Limb (tissue), 2 donors: ENCODE measurements around the gene CACNA1D.
"Not testable (repeated sequence)": the region's sequence is repeated elsewhere in the genome, so short reads cannot be mapped to it uniquely, and the experiment has no call there.

Experiments used
- DNase-seq, 2 donors: peaks; one replicate each; pipeline ENCODE4 v3.0.0-alpha.2; 2016; ENCODE audit errors: extremely low spot score in 2 of 2

CACNA1D gene

DNA sequence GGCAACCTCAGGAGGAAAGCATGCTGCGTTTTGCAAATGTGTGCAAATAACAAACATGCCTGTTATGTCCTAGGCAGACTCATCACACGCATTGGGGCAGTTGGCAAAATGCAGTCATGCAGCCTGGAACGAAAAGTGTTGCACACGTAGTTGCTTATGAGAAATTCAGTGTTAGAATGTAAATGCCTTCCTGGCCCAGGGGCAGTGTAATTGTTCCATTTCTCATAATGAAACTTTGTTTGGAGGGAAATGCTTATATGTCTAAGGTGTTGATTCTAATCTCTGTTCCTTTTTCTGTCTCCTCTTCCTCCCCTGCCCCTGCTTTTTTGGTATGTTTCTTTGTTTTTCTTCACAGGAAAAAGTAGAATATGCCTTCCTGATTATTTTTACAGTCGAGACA is 156.0 kb downstream of the CACNA1D start:
- no peak for DNase-seq

DNA sequence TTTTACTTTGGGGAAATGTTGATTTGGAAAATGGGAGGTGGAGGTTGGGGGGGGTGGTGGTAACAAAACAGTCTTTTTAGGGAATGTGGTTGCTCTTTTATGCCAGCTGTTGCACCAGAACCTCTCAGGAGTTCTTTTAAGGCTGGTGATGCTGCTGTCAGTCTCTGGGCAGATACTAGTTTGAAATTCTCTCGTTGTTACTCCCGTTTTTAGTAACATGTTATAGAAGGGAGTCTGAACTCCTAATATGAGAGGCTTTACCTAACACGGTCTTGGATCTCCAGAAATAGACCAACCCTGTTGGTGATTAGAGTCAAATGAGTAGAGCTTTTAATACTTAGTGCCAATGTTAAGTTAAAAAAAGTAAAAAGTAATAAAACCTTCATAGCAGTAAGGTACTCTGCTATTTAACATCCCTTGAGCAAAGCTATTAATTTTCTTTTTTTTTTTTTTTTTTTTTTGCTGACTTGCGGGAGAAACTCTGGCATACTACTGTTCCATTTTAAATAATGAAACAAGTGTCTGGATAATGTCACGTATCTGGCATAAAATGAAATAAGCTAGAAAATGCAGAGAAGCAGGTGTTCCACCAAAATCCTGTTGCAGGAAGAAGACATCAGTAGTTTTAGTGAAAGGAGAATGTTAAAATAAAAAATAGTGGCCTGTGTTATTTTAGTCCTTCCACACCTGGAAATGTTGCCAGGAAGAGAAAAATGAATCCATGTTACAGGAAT is 156.7 kb downstream of the CACNA1D start:
- no peak for DNase-seq

DNA sequence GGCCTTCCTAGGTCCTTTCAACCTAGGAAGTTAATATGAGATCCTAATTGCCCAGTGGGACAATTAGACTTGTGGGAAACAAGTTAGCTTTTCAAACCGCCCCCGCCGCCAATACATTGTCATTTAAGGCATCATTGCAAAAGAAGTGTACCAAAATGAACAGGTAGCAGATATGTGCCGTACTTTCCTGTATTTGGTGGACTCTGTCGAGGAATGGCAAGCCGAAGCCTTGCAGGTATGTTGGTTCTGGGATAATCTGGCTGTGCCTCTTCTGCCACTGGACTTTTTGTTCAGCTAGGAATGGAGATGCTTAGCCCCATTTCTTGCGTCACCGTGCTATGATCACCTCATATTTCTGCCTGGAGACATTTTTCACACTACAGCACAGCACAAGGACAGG is 157.5 kb downstream of the CACNA1D start:
- DNase-seq: no peak

DNA sequence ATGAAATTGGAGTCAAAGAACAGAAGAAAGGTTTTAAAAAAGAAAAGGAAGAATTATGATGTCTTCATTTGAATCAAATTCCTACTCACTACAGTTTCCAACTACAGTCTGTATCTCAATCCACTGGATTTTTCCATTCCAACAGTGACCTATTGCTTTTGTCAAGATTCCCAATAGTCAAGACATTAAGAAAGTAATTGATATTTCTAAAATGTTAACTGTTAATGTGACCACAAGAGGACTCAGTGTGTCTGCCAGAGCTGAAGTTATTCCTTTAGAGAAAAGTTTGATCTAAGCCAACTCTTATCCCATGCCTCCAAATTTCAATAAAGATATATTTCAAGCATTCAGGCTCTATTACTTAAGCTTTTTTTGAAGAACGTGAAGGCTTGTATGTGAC is 163.2 kb downstream of the CACNA1D start:
- DNase-seq: no peak

DNA sequence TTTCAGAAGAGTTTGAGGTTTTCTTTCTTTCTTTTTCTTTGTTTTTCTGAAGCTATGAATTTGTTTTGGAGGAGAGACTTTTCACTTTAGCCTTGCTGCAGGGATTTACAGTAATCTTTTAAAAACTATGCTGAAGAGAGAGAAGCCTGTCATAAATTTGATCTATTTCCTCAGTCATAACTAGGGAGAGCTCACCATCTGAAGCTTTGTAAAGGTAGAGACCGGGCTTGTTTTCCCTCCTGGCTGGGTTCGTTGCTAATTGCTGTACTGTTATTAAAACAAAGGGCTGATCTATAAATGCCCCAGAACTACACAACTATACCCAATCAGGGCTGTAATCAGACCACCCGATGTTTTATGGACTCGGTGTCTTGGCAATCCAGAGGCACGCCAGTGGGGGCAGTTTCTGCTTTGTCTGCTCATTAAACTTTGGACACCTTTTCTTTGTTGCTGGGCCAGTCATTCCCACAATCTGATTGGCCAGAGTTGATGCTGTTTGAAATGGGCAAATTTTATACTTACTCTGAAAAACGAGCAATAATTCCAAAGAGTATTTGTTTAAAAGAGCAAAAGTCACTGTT is 164.3 kb downstream of the CACNA1D start:
- DNase-seq: no peak

DNA sequence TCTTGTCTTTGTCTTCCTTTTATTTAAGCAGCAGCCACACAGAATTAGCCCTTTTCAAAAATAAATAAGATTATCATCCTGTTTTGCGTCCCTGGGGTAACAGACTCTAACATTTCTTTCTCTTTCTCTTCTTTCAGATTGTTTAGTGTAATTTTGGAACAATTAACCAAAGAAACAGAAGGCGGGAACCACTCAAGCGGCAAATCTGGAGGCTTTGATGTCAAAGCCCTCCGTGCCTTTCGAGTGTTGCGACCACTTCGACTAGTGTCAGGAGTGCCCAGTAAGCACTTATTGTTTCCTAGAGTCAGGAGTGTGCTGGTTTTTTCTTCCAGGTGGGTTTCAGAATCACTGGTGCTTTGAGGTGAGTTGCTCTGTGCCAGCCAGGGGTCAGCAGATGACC is 165.6 kb downstream of the CACNA1D start:
- no peak for DNase-seq

DNA sequence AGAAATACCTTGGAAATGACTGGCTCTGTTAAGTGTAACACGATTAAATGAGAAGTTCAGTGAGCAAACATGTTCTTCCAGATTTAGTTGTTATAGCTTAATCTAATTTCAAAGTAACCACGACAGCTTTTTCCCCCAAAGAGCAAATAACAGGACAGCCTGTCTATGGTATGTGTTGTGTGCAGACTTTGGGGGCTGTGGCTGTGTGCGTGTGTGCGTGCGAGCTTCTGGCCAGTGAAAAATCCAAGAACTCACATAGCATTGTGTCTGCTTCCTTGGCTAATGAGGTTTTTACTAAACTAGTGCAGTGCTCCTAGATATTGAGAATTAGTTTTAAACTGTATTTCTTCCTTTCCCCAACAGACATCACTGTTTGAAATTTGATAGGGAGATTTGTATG is 167.1 kb downstream of the CACNA1D start:
- no peak for DNase-seq

DNA sequence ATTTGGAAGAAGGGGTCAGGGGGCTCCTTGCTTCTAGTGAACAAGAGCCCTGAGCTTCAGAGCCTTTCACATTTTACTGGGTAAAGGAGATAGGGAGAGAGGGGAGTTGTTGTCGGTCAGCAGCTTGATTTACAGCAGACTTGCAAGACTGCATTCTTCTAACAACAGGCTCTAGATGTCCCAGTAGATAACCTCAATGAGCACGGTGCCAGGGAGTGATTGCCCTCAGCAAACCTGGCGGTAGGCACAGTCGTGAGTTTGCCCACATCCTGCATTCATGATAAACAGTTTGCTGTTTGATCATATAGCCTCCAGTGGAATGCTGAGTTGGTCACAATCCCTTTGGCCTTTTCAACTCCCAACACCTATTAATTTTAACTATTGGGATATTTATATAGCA is 170.4 kb downstream of the CACNA1D start:
- not testable (repeated sequence) for DNase-seq

DNA sequence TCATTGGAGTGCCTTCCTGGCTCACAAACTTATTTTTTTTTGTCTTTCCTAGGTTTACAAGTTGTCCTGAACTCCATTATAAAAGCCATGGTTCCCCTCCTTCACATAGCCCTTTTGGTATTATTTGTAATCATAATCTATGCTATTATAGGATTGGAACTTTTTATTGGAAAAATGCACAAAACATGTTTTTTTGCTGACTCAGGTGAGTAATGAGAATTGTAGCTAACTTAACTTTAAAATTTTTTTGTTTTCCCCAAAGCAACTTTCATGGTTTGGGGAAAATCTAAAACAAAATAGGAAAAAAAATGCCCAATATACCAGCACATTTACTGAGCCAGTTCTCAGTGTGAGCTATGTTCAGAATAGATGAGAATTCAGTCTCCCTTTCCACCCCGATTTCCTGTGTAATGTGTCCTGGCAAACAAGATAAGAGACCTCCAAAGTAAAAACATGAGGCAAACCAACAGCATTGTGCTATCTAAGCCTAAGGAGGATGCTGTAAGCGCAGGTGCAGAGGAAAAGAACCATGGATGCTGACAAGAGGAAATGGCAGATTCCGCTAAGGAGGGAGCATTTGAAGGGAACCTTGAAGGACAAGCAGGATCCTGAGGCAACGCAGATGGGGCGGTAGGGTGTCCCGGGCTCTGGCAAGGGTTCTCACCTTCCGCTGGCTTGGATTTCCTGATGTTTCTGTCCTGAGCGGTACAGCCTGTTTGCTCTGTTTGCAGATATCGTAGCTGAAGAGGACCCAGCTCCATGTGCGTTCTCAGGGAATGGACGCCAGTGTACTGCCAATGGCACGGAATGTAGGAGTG is 171.4 kb downstream of the CACNA1D start:
- no peak for DNase-seq

DNA sequence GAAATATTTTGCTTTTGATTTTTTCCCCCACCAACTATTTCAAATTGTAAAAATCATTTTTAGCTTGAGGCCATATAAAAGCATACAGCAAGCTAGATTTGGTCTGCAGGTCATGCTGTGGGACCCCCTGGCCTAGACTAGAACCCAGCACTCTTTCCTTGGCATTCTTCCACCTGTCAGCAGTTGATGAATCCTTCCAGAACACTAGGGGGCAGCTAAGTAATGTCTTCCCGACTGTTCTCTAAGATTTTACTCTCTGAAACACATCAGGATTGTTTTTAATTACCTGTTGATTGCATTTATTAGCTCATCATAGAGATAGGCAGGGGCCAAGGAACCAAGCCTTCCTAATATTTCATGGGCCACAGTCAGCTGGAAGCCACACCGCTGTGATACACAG is 174.5 kb downstream of the CACNA1D start:
- no peak for DNase-seq

DNA sequence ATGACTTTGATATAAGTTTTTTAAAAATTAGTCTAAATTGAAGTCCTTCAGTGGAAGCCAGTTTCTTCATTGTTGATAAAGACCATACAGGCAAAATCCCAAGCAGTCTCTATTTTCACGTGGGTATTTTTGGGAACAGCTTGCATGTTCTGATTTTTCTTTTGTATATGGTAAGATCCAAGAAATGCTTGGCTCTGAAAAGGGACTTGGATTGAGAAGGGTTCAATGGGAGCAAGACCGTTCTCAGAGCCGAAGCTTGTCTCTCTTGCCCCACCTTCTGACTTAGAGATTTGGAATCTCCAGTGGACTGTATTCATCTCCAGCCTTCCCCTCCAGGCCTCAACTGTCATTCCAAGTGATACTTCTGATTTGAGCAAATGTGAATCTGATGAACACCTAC is 176.3 kb downstream of the CACNA1D start:
- no peak for DNase-seq

DNA sequence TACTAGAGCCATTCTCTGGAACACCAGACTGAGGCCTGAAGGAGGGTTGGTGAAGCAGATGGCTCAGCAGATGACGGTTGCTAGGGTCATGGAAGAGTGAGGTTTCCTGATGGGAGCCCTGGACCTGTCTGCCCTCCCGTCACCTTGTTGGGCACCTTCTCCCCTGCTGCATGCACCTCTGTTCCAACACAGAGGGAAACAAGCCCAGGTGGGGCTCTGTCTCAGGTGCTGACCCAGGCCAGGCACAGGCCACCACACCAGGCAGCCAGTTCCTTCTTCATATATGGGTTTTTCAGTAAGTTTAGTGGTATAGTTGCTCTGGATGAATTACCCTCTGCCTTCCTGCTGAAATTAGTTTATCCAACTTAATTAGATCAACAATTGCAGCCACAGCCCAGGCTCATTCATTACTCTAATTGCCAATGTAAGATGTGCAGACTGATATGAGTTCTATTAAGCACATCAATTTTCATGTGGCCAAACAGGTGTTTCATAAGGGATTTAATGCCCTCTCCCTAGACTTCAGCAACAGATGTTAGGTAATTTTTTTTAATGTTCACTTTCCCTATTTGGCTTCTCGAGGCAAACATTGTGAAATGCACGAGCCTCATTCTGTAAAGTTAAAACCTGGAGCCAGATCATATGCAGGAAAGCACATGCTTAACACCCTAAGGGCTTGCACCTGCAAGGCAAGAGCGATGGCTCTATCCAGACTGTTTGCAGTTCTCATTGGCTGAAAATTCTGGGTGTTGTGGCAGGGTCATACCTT is 177.0 kb downstream of the CACNA1D start:
- no peak for DNase-seq

DNA sequence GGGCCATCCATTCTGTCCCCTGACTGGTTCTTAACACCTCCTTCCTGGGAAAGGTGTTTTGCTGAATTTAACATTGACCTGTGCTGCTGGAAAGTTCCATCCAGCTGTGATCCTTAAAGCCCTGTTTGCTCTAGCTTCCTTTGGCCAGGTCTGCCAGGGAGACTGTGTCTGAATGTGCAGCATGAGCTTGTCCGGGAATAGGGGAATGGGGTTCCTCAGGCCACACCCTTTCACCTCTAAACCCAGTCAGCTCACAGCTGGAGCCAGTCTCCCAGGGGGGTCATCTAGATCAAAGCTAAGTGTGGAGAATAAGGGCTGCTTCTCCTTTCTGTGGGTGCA is 177.5 kb downstream of the CACNA1D start:
- no peak for DNase-seq

DNA sequence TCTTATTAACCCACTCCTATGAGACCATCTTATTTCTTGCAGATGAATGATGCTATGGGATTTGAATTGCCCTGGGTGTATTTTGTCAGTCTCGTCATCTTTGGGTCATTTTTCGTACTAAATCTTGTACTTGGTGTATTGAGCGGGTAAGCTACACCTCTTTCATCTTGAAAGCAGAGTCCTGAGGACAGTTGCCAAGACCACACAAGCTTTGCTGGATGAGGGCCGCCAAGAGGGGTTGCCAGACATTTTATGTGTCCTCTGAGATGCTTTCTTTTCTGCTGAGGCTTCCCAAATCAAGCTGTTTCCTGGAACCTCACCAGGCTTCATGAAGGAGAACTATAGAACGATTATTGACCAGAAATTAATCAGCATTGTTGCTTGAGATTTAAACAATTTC is 178.6 kb downstream of the CACNA1D start:
- DNase-seq: peak; percentile 63 to 75

DNA sequence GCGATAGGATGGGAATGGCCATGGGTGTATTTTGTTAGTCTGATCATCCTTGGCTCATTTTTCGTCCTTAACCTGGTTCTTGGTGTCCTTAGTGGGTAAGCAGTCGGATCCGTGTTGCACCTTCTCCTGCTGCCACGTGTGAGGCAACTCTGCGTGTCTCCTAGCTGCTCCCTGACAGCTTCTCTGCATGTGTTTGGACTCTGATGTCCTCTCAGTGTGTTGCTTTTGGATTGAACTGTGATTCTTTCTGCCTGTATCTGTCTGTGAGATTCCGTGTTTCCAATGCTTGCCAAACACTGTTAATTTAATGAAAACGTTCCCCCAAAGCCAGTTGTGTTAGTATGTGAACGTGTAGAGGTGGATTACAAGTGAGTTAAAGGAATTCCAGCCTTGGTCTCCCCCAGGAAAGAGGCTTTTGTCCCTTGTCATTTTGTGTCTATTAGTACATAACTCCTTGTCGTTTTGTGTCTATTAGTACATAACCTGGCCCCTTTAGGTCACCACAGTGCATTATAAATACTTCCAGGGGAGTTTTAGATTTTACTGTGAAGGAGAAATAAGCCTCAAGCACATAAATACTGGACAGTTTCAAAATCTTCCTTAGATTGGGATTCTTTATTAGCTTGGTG is 179.4 kb downstream of the CACNA1D start:
- DNase-seq: no peak

DNA sequence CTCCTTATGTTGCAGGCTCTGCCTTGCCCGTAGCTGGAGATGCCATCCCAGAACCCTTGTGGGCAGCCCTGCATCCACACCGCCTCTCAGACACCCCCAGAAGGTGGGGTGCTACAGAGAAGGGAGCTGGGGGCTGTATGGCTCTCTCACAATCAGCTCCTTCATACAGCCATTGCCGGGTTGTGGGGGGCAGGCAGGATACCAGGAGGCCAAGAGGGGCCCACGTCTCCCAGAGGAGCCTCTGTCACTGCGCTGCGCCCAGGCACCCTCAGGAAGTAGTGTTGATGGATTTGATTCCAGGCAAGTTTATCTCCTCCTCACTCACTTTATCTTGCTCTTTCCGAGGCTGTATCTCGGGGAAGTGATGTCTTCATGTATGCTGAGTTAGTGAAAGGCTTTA is 180.2 kb downstream of the CACNA1D start:
- DNase-seq: no peak

DNA sequence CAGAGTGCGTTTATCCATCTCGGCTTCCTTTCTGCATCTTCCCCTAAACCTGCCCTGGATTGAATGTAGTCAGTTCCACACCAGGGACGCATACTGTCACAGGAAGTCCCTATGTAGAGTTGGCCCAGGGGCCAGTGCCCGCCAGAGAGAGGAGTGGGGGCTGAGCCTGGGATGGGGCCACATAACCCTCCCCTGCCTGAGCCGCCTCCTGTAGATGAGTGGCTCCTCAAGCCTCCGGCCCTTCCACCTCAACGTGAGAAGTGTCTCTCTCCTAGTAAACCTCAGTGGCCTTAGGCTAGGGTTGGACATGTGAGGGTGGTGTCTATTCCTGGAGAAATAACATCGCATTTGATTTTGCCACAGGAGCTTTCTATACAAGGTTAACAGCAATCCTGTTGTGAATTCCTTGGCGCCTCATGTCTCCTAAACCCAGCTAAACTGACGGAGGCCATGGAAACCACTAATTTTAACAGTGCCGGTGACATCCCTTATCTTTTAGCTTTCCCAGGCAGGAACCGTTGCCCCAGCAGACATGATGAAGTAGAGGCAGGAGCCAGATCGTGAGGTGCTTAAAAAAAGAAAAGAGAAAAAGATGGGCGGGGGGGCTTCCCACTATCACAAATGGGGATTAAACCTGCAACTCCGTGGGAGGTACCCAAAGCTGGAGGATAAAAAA is 180.7 kb downstream of the CACNA1D start:
- no peak for DNase-seq

DNA sequence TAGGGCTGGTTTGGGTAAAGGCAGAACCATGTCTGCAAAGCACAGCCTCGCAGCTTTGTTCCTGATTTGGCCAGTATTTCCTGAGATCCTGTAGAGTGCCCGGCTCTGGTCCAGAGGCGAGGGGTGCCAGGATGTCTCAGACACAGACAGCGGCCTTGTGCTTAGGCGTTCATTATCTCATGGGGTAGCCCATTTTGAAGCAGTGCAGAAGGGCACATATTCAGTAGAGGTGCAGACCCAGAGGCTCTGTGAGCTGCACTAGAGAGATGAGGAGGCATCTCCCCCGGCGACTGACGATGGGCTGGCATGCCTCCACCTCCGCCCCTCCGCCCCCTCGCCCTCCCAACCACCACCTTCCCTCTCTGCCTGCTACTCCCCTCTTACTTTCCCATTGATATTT is 181.5 kb downstream of the CACNA1D start:
- no peak for DNase-seq

DNA sequence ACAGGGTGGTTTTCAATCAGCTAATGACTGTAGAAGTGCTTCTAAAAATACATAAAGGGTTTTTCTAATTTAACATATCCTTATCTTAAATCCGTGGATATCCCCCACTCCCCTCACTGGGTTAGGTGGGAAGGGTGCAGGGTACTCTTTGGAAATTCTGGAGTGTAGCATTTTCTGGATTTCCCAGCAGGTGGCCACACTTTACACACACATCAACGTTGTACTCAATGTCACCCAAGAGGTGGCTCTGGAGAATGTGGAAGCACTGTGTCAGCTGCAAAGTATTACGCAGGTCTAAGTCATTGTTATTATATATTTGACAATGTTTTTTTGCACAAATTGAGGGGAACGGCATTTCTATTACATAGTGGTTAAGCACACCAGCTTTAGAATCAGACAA is 183.0 kb downstream of the CACNA1D start:
- DNase-seq: no peak

DNA sequence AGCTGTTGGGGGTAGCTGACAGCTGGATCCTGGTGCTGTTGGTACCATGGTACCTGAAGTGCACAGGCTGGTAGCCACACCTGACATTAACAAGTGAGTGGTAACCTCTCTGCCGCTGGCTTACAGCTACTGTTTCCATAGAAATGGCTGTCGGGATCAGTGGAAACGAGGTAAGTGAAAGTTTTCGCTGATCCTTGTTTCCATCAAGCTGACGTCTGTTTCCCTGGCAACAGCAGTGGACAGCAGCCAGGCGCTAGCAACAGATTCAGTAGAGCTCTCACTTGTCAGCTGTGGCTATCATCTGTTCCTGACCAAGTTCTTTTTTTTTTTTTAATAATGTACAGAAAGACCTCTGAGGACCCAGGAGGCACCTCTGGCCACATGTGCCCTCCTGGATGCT is 185.6 kb downstream of the CACNA1D start:
- DNase-seq: peak; percentile 83 to 91

DNA sequence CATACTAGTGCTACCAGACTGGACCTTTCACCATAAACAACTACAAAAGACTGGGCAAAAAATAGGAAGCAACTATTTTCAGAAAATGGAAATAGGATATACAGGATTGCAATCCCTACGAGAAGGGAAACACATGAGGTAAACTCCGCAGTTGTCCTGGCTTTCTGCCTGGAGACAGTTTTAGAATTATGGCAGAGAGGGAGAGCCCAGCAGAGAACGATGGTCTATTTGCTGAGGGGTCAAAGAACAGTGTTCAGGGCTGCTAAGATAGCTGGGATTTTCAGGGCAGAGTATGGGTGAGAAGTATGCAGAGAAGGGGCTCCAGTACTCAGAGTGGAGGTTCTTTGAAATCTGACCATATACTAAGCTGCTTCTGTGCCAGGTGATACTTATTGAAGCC is 188.4 kb downstream of the CACNA1D start:
- no peak for DNase-seq
